ENCODE data around the gene SEPTIN8.

Gene SEPTIN8

GRCh38 chr5:132733499-132734148 lies 43.4 kb downstream of the SEPTIN8 start:
- no peaks in the 10 kb centered on the region for H3K9me3 ChIP-seq (ENCODE audit: control insufficient read depth in 2 of 2, low read length in 2 of 2)

GRCh38 chr5:132729896-132730295 lies 47.1 kb downstream of the SEPTIN8 start:
- no peak overlapping the region for H3K4me3 ChIP-seq (ENCODE audit: low read length in 2 of 2)
- H3K27ac ChIP-seq (ENCODE audit: low read length) = no peak overlapping the region
- no peaks in the 10 kb centered on the region for H3K27me3 ChIP-seq (ENCODE audit: control insufficient read depth in 1 of 2, insufficient read depth in 2 of 2, low read length in 2 of 2)
- no peaks in the 10 kb centered on the region for H3K9me3 ChIP-seq (ENCODE audit: control insufficient read depth in 2 of 2, low read length in 2 of 2)
- H3K9ac ChIP-seq (ENCODE audit: low read length in 2 of 2) = no peak overlapping the region
- H3K36me3 ChIP-seq (ENCODE audit: control insufficient read depth in 2 of 2, insufficient read depth in 2 of 2, low read length in 2 of 2) = no peaks in the 10 kb centered on the region
- H3K4me1 ChIP-seq (ENCODE audit: control insufficient read depth, insufficient read depth, low read length) = no peaks in the 10 kb centered on the region

More at GRCh38 chr5:132733499-132734148, 43.4 kb downstream of the SEPTIN8 start:
- Histone ChIP-seq H3K4me3 (ENCODE audit: low read length in 2 of 2) (no peak overlapping the region), H3K27me3 (ENCODE audit: control insufficient read depth in 1 of 2, insufficient read depth in 2 of 2, low read length in 2 of 2) (no peaks in the 10 kb centered on the region), H3K9ac (ENCODE audit: low read length in 2 of 2) (no peak overlapping the region), H3K27ac (ENCODE audit: low read length) (no peak overlapping the region), H3K36me3 (ENCODE audit: control insufficient read depth in 2 of 2, insufficient read depth in 2 of 2, low read length in 2 of 2) (no peaks in the 10 kb centered on the region), H3K4me1 (ENCODE audit: control insufficient read depth, insufficient read depth, low read length) (peaks cover 13% of the 10 kb centered on the region)

GRCh38 chr5:132725745-132726144 lies 51.3 kb downstream of the SEPTIN8 start:
- Histone ChIP-seq H3K9me3 (ENCODE audit: control insufficient read depth in 2 of 2, low read length in 2 of 2) (no peaks in the 10 kb centered on the region), H3K27ac (ENCODE audit: low read length) (no peak overlapping the region), H3K27me3 (ENCODE audit: control insufficient read depth in 1 of 2, insufficient read depth in 2 of 2, low read length in 2 of 2) (no peaks in the 10 kb centered on the region), H3K4me3 (ENCODE audit: low read length in 2 of 2) (no peak overlapping the region), H3K36me3 (ENCODE audit: control insufficient read depth in 2 of 2, insufficient read depth in 2 of 2, low read length in 2 of 2) (no peaks in the 10 kb centered on the region), H3K4me1 (ENCODE audit: control insufficient read depth, insufficient read depth, low read length) (no peaks in the 10 kb centered on the region), H3K9ac (ENCODE audit: low read length in 2 of 2) (no peak overlapping the region)

- no peaks in the 10 kb centered on the region for H3K9me3 ChIP-seq (ENCODE audit: control insufficient read depth in 2 of 2, low read length in 2 of 2)
- H3K4me3 ChIP-seq (ENCODE audit: low read length in 2 of 2) = no peak overlapping the region
- H3K9ac ChIP-seq (ENCODE audit: low read length in 2 of 2) = no peak overlapping the region
- no peaks in the 10 kb centered on the region for H3K36me3 ChIP-seq (ENCODE audit: control insufficient read depth in 2 of 2, insufficient read depth in 2 of 2, low read length in 2 of 2)
- no peaks in the 10 kb centered on the region for H3K4me1 ChIP-seq (ENCODE audit: control insufficient read depth, insufficient read depth, low read length)
- no peak overlapping the region for H3K27ac ChIP-seq (ENCODE audit: low read length)
- H3K27me3 ChIP-seq (ENCODE audit: control insufficient read depth in 1 of 2, insufficient read depth in 2 of 2, low read length in 2 of 2) = no peaks in the 10 kb centered on the region
Observed at GRCh38 chr5:132718544-132719312, 58.3 kb downstream of the SEPTIN8 start.

- no peak overlapping the region for H3K27ac ChIP-seq (ENCODE audit: low read length)
- no peaks in the 10 kb centered on the region for H3K9me3 ChIP-seq (ENCODE audit: control insufficient read depth in 2 of 2, low read length in 2 of 2)
- H3K9ac ChIP-seq (ENCODE audit: low read length in 2 of 2) = no peak overlapping the region
- no peaks in the 10 kb centered on the region for H3K4me1 ChIP-seq (ENCODE audit: control insufficient read depth, insufficient read depth, low read length)
- H3K36me3 ChIP-seq (ENCODE audit: control insufficient read depth in 2 of 2, insufficient read depth in 2 of 2, low read length in 2 of 2) = no peaks in the 10 kb centered on the region
- no peak overlapping the region for H3K4me3 ChIP-seq (ENCODE audit: low read length in 2 of 2)
- no peaks in the 10 kb centered on the region for H3K27me3 ChIP-seq (ENCODE audit: control insufficient read depth in 1 of 2, insufficient read depth in 2 of 2, low read length in 2 of 2)
Observed at GRCh38 chr5:132714456-132715307, 62.4 kb downstream of the SEPTIN8 start.

GRCh38 chr5:132708645-132709044 lies 68.4 kb downstream of the SEPTIN8 start:
- H3K4me1 ChIP-seq (ENCODE audit: control insufficient read depth, insufficient read depth, low read length) = no peaks in the 10 kb centered on the region
- no peaks in the 10 kb centered on the region for H3K27me3 ChIP-seq (ENCODE audit: control insufficient read depth in 1 of 2, insufficient read depth in 2 of 2, low read length in 2 of 2)
- H3K9ac ChIP-seq (ENCODE audit: low read length in 2 of 2) = no peak overlapping the region
- no peaks in the 10 kb centered on the region for H3K36me3 ChIP-seq (ENCODE audit: control insufficient read depth in 2 of 2, insufficient read depth in 2 of 2, low read length in 2 of 2)
- H3K4me3 ChIP-seq (ENCODE audit: low read length in 2 of 2) = no peak overlapping the region
- no peak overlapping the region for H3K27ac ChIP-seq (ENCODE audit: low read length)
- no peaks in the 10 kb centered on the region for H3K9me3 ChIP-seq (ENCODE audit: control insufficient read depth in 2 of 2, low read length in 2 of 2)

- Histone ChIP-seq H3K9me3 (ENCODE audit: control insufficient read depth in 2 of 2, low read length in 2 of 2) (no peaks in the 10 kb centered on the region), H3K36me3 (ENCODE audit: control insufficient read depth in 2 of 2, insufficient read depth in 2 of 2, low read length in 2 of 2) (peaks cover 10 to 11% of the 10 kb centered on the region in 2 donors), H3K4me3 (ENCODE audit: low read length in 2 of 2) (no peak overlapping the region), H3K4me1 (ENCODE audit: control insufficient read depth, insufficient read depth, low read length) (no peaks in the 10 kb centered on the region), H3K27me3 (ENCODE audit: control insufficient read depth in 1 of 2, insufficient read depth in 2 of 2, low read length in 2 of 2) (no peaks in the 10 kb centered on the region), H3K27ac (ENCODE audit: low read length) (no peak overlapping the region), H3K9ac (ENCODE audit: low read length in 2 of 2) (no peak overlapping the region)
Observed at GRCh38 chr5:132704875-132705274, 72.2 kb downstream of the SEPTIN8 start.
